Stimulated activated naive CD8-positive, alpha-beta T cell treated with anti-CD3 and anti-CD28 coated beads, Interleukin-15, amount 100 ng/mL, for 72 hours (primary cell): Measurements from ENCODE around the gene CCND3.
A peak's percentile ranks its signal among the peaks of the same experiment; 100 is the strongest.

Source experiments
- ATAC-seq: fragments of 150-1000 bp; cut with Tn5 transposase; 2 replicates; pipeline ENCODE4 v1.10.0; 2021; ENCODE audit warnings: mild to moderate bottlenecking, moderate library complexity
- DNase-seq, 2 donors: peaks; one replicate each; pipeline ENCODE4 v3.0.0; 2021 to 2022
- H3K27ac Mint-ChIP-seq, 2 donors: one replicate each; pipeline ENCODE4 v1.8.0; 2022; ENCODE audit warnings: mild to moderate bottlenecking in 2 of 2, mixed read lengths in 2 of 2, moderate library complexity in 2 of 2
- H3K27me3 Mint-ChIP-seq: one replicate; pipeline ENCODE4 v1.8.0; 2022; ENCODE audit warnings: mixed read lengths
- H3K4me1 Mint-ChIP-seq: one replicate; pipeline ENCODE4 v1.8.0; 2022; ENCODE audit warnings: mild to moderate bottlenecking, mixed read lengths
- H3K4me3 Mint-ChIP-seq, 2 donors: one replicate each; pipeline ENCODE4 v1.8.0; 2022; ENCODE audit warnings: mild to moderate bottlenecking in 2 of 2, mixed read lengths in 2 of 2, moderate library complexity in 1 of 2
- H3K9me3 Mint-ChIP-seq, 2 donors: one replicate each; pipeline ENCODE4 v1.8.0; 2022; ENCODE audit warnings: mixed read lengths in 2 of 2

CCND3 gene

GRCh38 chr6:41914869-41915530 is 26.6 kb downstream of the CCND3 start:
- Mint-ChIP-seq H3K9me3 (no peaks in the 10 kb centered on the region), H3K4me1 (peaks cover 21% of the 10 kb centered on the region), H3K4me3 (no peak overlapping the region), H3K27ac (no peak overlapping the region), H3K27me3 (no peaks in the 10 kb centered on the region)
- ATAC-seq (no peak), DNase-seq (no peak)

- H3K4me1 Mint-ChIP-seq: peaks cover 14% of the 10 kb centered on the region
- no peaks in the 10 kb centered on the region for H3K9me3 Mint-ChIP-seq
- DNase-seq: no peak
- no peaks in the 10 kb centered on the region for H3K27me3 Mint-ChIP-seq
- H3K27ac Mint-ChIP-seq: no peak overlapping the region
- ATAC-seq: no peak
- H3K4me3 Mint-ChIP-seq: no peak overlapping the region
Measured at GRCh38 chr6:41914343-41914742, 27.3 kb downstream of the CCND3 start.

- DNase-seq (no peak), ATAC-seq (no peak)
- Mint-ChIP-seq H3K4me3 (no peak overlapping the region), H3K27ac (no peak overlapping the region), H3K27me3 (no peaks in the 10 kb centered on the region), H3K9me3 (no peaks in the 10 kb centered on the region), H3K4me1 (peaks cover 12% of the 10 kb centered on the region)
Measured at GRCh38 chr6:41909727-41910126, 31.9 kb downstream of the CCND3 start.

- Mint-ChIP-seq H3K27me3 (no peaks in the 10 kb centered on the region), H3K4me1 (peaks cover 21% of the 10 kb centered on the region), H3K4me3 (no peak overlapping the region), H3K9me3 (no peaks in the 10 kb centered on the region), H3K27ac (no peak overlapping the region)
- ATAC-seq: no peak
- DNase-seq: peak; percentile 27 to 53
Measured at GRCh38 chr6:41901882-41902519, 39.6 kb downstream of the CCND3 start.

- H3K27me3 Mint-ChIP-seq: no peaks in the 10 kb centered on the region
Measured at GRCh38 chr6:41900861-41901260, 40.7 kb downstream of the CCND3 start.

GRCh38 chr6:41896281-41896680 is 45.3 kb downstream of the CCND3 start:
- H3K27me3 Mint-ChIP-seq: no peaks in the 10 kb centered on the region
- no peaks in the 10 kb centered on the region for H3K9me3 Mint-ChIP-seq
- no peak overlapping the region for H3K4me3 Mint-ChIP-seq
- no peak for DNase-seq
- no peak for ATAC-seq
- H3K27ac Mint-ChIP-seq: peak overlapping the region in 1 of 2 donors; percentile 98
- H3K4me1 Mint-ChIP-seq: peaks cover 15% of the 10 kb centered on the region

More at GRCh38 chr6:41900861-41901260, 40.7 kb downstream of the CCND3 start:
- Mint-ChIP-seq H3K4me1 (peaks cover 31% of the 10 kb centered on the region), H3K27ac (no peak overlapping the region), H3K9me3 (no peaks in the 10 kb centered on the region), H3K4me3 (no peak overlapping the region)
- DNase-seq (no peak), ATAC-seq (no peak)

GRCh38 chr6:41895300-41896233 is 46.0 kb downstream of the CCND3 start, which contains the start of gene USP49:
Gene USP49, minus strand, starts transcription at chr6:41895375. Its CDS starts 88,392 bp downstream, at chr6:41806983.
- H3K4me1 Mint-ChIP-seq: peaks cover 15% of the 10 kb centered on the region
- peak; percentile 94 for ATAC-seq
- no peaks in the 10 kb centered on the region for H3K27me3 Mint-ChIP-seq
- H3K4me3 Mint-ChIP-seq: no peak within 1 kb of the TSS
- H3K9me3 Mint-ChIP-seq: no peaks in the 10 kb centered on the region
- peak within 1 kb of the TSS; percentile 95 to 98 for H3K27ac Mint-ChIP-seq
- peak; percentile 88 to 89 for DNase-seq

- H3K27me3 Mint-ChIP-seq: no peaks in the 10 kb centered on the region
- DNase-seq (peak in 1 of 2 donors; percentile 2), ATAC-seq (peak; percentile 44)
- H3K9me3 Mint-ChIP-seq: no peaks in the 10 kb centered on the region
- H3K4me1 Mint-ChIP-seq: peaks cover 15% of the 10 kb centered on the region
- H3K4me3 Mint-ChIP-seq: no peak overlapping the region
- H3K27ac Mint-ChIP-seq: peak overlapping the region in 1 of 2 donors; percentile 98
Measured at GRCh38 chr6:41894366-41895299, 47.0 kb downstream of the CCND3 start.

GRCh38 chr6:41892921-41893564 is 48.6 kb downstream of the CCND3 start:
- peaks cover 15% of the 10 kb centered on the region for H3K4me1 Mint-ChIP-seq
- no peak overlapping the region for H3K27ac Mint-ChIP-seq
- no peaks in the 10 kb centered on the region for H3K27me3 Mint-ChIP-seq
- H3K4me3 Mint-ChIP-seq: no peak overlapping the region
- DNase-seq (no peak), ATAC-seq (no peak)
- no peaks in the 10 kb centered on the region for H3K9me3 Mint-ChIP-seq

GRCh38 chr6:41887331-41887751 is 54.3 kb downstream of the CCND3 start:
- H3K27me3 Mint-ChIP-seq: no peaks in the 10 kb centered on the region
- H3K27ac Mint-ChIP-seq: no peak overlapping the region
- no peak overlapping the region for H3K4me3 Mint-ChIP-seq
- H3K4me1 Mint-ChIP-seq: no peaks in the 10 kb centered on the region
- H3K9me3 Mint-ChIP-seq: no peaks in the 10 kb centered on the region
- no peak for ATAC-seq
- no peak for DNase-seq

- no peak for ATAC-seq
- H3K27ac Mint-ChIP-seq: no peak overlapping the region
- no peaks in the 10 kb centered on the region for H3K27me3 Mint-ChIP-seq
- no peak overlapping the region for H3K4me3 Mint-ChIP-seq
- H3K9me3 Mint-ChIP-seq: no peaks in the 10 kb centered on the region
- H3K4me1 Mint-ChIP-seq: no peaks in the 10 kb centered on the region
- no peak for DNase-seq
Measured at GRCh38 chr6:41885930-41886329, 55.7 kb downstream of the CCND3 start.

- Mint-ChIP-seq H3K9me3 (no peaks in the 10 kb centered on the region), H3K27me3 (no peaks in the 10 kb centered on the region), H3K4me1 (no peaks in the 10 kb centered on the region), H3K4me3 (no peak overlapping the region), H3K27ac (no peak overlapping the region)
- no peak for ATAC-seq
- no peak for DNase-seq
Measured at GRCh38 chr6:41884957-41885356, 56.7 kb downstream of the CCND3 start.
